HG03135 (cell line): ENCODE results near the gene CADPS.

Experiments used
- ATAC-seq: cut with Tn5 transposase; IDR thresholded peaks from one replicate; pipeline ENCODE4 v1.9.1; 2021; ENCODE audit warnings: mild to moderate bottlenecking, moderate library complexity; ENCODE audit not compliant: unreplicated experiment

Gene CADPS

GRCh38 chr3:62874711-62875557 lies at the start of gene CADPS:
TSS of gene CADPS (minus strand) at chr3:62875416. CDS start at chr3:62875029, 387 bp downstream.
- no peak for ATAC-seq

GRCh38 chr3:62923066-62923465 lies 47.9 kb upstream of the CADPS start:
- ATAC-seq = no peak

GRCh38 chr3:62922326-62922725 lies 47.1 kb upstream of the CADPS start:
- ATAC-seq = no peak

GRCh38 chr3:62920466-62920784 lies 45.2 kb upstream of the CADPS start:
- no peak for ATAC-seq

GRCh38 chr3:62919784-62920465 lies 44.7 kb upstream of the CADPS start:
- no peak for ATAC-seq

- no peak for ATAC-seq
Observed at GRCh38 chr3:62918777-62919176, 43.6 kb upstream of the CADPS start.

- ATAC-seq = no peak
Observed at GRCh38 chr3:62918131-62918530, 42.9 kb upstream of the CADPS start.

- ATAC-seq = no peak
Observed at GRCh38 chr3:62911526-62911925, 36.3 kb upstream of the CADPS start.

GRCh38 chr3:62905331-62905730 lies 30.1 kb upstream of the CADPS start:
- no peak for ATAC-seq

- ATAC-seq = no peak
Observed at GRCh38 chr3:62898530-62899496, 23.6 kb upstream of the CADPS start.

- no peak for ATAC-seq
Observed at GRCh38 chr3:62895901-62896300, 20.7 kb upstream of the CADPS start.

GRCh38 chr3:62892951-62893350 lies 17.7 kb upstream of the CADPS start:
- no peak for ATAC-seq

- no peak for ATAC-seq
Observed at GRCh38 chr3:62892045-62892444, 16.8 kb upstream of the CADPS start.

GRCh38 chr3:62888778-62889177 lies 13.6 kb upstream of the CADPS start:
- ATAC-seq = no peak

GRCh38 chr3:62888180-62888579 lies 13.0 kb upstream of the CADPS start:
- no peak for ATAC-seq

- no peak for ATAC-seq
Observed at GRCh38 chr3:62885136-62885535, 9.9 kb upstream of the CADPS start.

- no peak for ATAC-seq
Observed at GRCh38 chr3:62884096-62884870, 9.1 kb upstream of the CADPS start.

- no peak for ATAC-seq
Observed at GRCh38 chr3:62882676-62883200, 7.5 kb upstream of the CADPS start.

GRCh38 chr3:62876064-62876463 lies 848 bp upstream of the CADPS start:
- no peak for ATAC-seq

- no peak for ATAC-seq
Observed at GRCh38 chr3:62875558-62876002, 364 bp upstream of the CADPS start.
